HG03378 (cell line): ENCODE results near the gene MAFG.

Experiments
- ATAC-seq: cut with Tn5 transposase; IDR thresholded peaks from one replicate; pipeline ENCODE4 v1.9.1; 2021; ENCODE audit warnings: mild to moderate bottlenecking, moderate library complexity; ENCODE audit not compliant: unreplicated experiment

MAFG gene

DNA sequence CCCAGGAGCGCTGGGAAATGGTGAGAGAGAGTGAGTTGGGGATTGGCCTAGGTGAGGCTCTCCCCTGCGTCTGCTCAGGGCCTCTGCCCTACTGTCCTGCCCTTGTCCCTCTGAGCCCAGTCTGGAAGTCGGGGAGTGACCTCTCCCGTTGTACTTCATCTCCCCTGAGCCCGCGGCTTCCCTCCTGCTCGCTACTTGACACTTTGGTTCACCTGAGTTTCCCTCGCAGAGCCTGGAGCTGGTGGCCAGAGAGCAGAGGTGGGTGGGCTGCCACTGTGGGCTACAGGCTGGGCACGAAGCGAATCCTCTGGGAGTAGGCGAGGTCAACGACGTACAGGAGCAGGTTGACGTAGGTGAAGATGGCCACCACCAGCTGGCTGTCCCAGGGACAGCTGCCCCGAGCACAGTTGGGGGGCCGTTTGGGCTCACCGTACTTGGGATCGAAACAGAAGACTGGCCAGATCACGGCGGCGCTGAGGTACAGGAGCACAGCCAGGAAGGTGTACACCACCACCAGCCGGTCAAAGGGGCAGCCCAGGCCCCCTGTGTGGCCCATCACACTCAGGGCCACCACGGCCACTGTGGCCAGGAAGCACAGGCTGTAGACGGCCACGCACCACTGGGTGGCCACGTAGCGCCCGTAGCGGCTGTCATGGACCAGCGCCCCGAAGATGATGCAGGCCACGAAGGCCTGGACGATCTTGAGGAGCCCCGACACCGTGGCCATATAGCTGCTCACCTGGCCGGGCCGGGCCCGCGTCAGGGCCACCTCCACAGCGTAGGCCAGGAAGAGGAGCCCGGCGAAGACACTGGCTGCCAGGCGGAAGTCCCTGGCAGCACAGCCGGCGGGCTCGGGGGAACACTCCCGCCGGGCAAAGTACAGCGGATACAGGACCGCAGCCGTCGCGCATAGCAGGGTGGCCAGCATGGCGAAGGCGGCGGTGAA lies 13.3 kb upstream of the MAFG start:
- no peak for ATAC-seq

- no peak for ATAC-seq
These were observed 12.4 kb upstream of the MAFG start for GRCh38 chr17:81939881-81940385.

DNA sequence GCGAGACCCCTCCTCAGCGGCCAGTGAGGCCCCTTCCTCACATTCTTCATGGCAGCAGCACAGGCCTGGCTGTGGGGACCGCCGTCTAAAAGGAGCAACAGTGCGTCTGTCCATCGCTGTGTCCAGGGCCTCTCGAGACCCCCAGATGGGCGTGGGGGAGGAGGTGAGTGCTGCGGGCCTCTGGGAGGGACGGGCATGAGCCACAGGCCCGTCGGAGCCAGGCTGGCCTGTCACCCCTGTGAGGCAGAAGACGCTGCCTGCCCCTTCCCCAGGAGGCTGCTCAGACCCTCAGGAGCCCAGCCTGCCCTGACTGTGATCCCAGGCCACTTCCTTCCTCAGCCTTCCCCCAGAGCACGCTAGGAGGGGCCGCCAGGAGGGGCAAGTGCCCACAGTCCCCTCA lies 11.7 kb upstream of the MAFG start:
- no peak for ATAC-seq

GRCh38 chr17:81935709-81936084 lies 8.2 kb upstream of the MAFG start:
- ATAC-seq: no peak

GRCh38 chr17:81934850-81935708 lies 7.5 kb upstream of the MAFG start:
- no peak for ATAC-seq

GRCh38 chr17:81934098-81934757 lies 6.7 kb upstream of the MAFG start:
- no peak for ATAC-seq

DNA sequence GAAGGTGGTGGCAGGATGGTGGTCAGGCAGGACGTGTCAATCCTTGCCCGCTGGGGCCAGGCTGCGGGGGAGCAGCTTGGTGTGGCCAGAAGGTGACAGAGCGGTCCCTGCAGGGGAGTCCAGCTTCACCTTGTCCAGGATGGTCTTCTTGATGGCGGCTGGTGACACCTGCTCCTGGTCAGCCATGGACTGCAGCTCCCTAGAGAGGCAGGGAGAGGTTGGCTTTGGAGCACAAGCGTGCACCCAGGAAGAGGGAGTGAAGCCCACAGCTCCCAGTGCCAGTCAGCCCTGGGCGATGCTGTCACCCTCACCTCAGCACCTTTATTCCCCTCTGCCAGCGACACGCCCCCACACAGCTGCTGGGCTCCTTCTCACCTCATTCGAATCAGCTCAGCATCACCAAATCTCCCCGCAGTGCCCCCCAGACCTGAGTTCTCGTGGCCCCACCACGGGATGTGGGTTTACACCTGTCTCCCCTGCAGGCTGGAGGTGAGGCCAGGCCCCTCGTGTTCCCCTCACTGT lies 5.7 kb upstream of the MAFG start:
- ATAC-seq: no peak

DNA sequence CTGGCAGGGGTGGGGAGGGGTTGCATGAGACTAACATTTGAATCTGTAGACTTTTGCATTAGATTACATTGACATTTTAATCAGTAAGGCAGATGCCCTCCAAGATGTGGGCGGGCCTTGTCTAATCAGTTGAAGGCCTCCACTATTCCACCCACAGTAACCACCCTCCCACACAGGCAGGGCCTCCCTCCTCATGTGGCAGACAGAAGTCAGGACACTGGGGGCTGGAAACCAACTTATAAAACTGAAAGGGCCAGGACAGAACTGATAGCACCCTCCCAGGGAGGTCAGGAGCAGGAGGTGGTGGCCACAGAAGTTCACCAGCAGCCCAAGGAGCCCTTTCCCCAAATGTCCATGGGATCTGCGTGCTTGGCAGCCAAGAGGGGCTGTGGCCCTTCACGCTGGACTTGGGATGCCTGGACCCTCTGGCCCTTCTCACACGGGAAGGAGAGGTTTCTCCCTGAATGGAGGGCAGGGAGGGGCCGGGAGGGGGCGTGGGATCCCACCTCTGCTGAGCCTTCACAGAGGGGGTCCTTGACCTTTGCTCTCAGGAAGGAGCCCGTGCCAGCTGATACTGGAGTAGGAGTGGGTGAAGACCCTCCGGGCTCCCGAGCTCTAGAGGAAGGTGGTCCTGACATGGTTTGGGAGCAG lies 4.9 kb upstream of the MAFG start:
- no peak for ATAC-seq

- ATAC-seq: no peak
These were observed 4.2 kb upstream of the MAFG start for GRCh38 chr17:81931557-81932332.

GRCh38 chr17:81931189-81931556 lies 3.6 kb upstream of the MAFG start:
- no peak for ATAC-seq

- no peak for ATAC-seq
These were observed 2.9 kb upstream of the MAFG start for GRCh38 chr17:81930142-81931125.

DNA sequence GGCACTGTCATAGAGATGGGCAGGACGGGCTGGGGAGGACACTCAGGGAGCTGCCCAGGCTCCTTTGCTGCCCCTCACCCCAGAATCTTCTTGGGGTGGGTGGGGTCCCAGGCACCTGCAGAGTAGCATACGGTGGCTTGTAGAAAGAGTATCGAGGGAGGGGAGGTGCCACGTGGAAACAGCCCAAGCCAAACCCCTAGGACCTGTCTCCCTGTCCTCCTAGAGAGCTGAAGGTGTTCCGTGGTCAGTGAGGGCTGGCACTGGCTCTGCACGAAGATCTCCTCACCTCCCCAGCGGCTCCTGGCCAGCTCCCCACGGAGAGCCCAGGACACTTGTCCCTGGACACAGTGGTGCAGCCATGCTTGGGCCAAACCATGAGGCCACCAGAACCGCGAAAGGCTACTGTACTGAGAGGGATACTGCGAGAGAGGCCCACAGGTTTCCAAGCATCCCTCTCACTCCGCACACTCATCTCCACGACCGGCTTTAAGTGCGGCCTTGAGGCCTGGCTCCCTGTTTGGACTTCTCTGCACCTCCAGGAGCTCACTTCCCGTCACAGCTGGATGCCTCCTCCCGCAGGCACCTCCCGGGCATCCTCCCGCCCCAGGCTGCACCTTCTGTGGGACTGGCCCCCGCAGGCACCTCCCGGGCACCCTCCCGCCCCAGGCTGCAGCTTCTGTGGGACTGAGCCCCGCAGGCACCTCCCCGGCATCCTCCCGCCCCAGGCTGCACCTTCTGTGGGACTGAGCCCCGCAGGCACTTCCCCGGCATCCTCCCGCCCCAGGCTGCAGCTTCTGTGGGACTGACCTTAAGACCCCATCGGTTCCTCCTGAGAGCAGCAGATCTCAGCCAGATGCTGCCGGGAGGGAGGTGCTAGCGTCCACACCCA lies 2.0 kb upstream of the MAFG start:
- ATAC-seq: no peak

GRCh38 chr17:81928544-81929252 lies 1.2 kb upstream of the MAFG start:
- no peak for ATAC-seq

DNA sequence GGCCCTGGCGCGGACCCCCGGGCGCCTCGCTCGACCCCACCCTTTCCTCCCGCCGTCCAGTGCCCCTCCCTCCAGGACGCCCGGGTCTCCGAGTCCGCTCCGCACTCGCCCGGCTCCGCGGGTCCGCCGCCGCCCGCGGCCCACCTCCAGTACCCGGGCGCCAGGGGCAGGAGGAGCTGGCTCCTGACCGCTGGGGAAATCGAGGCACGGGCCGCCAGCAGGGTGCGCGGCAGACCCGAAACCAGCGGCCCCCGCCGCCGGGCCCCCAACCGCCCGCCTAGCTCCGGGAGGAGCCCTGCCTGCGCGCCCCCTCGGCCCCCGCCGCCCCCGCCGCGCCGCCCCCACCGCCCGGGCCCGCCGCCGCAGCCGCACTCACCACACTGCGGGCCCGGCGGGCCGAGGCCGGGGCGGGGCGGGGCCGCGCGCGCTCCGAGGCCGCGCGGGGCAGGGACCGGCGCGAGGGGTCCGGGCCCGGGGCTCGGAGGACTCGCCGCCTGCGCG lies 333 bp downstream of the MAFG start:
- no peak for ATAC-seq

DNA sequence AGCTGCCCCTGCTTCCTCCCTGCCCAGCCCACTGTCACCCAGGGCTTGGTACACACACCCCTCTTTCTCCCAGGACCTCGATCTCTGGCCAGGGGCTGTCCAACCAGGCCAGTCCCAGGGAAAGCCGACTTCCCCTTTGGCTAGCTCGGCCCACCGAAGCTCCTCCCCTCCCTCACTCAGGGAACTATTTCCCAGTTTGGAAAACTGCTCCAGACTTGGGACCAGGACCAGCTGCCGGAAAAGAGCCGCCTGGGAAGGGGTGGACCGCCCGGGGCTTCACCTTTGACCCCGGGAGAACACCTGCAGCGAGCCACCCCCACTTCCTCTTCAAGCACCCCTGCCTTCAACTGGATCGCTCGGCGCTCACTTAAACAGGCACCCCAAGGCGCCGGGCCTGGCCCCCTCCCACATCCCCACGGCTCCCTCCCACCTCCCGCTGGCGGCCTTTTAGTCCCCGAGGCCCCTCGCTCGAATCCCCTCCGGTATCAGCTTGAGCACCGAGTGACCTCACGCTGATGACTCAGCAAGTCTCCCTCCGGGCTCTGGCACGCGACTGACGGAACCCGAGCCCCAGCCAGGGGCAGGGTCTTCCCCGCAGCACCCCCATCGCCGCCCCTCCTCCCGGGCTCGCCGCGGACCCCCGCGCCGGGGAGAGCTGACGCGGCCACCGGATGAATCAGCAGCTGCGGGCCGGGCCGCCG lies 934 bp downstream of the MAFG start:
- ATAC-seq: no peak

- no peak for ATAC-seq
These were observed 1.6 kb downstream of the MAFG start for GRCh38 chr17:81925860-81926450.
